Epithelial cell of esophagus (primary cell): ENCODE results near the gene LPCAT3.
A peak's percentile ranks its signal among the peaks of the same experiment; 100 is the strongest.

Source experiments
- DNase-seq: peaks from one replicate; pipeline ENCODE4 v3.0.0; 2010; ENCODE audit warnings: low read depth
- H3K4me3 ChIP-seq: 2 replicates; pipeline ENCODE4 v1.5.1; 2011; ENCODE audit warnings: mild to moderate bottlenecking, low read length, control low read depth
- TF ChIP-seq, protein P1 (sequence below): IDR thresholded peaks from 2 replicates; pipeline ENCODE4 v1.5.1; 2011; ENCODE audit warnings: low read depth, mild to moderate bottlenecking, low read length, control low read depth, inconsistent platforms; ENCODE audit not compliant: insufficient read depth; ENCODE audit errors: missing control alignments

LPCAT3 gene

DNA sequence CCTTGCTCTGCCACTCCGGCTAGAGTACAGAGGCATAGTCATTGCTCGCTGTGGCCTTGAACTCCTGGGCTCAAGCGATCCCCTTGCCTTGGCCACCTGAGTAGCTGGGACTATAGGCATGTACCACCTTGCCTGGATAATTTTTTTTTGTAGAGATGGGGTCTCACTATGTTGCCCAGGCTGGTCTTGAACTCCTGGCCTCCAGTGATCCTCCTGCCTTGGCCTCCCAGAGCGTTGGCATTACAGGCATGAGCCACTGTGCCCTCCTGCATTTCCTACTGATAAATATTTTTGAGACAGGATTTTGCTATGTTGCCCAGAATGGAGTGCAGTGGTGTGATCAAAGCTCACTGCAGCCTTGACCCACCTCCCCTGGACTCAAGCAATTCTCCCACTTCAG lies 38.2 kb downstream of the LPCAT3 start:
- no peak for DNase-seq
- TF ChIP-seq, protein P1, sequence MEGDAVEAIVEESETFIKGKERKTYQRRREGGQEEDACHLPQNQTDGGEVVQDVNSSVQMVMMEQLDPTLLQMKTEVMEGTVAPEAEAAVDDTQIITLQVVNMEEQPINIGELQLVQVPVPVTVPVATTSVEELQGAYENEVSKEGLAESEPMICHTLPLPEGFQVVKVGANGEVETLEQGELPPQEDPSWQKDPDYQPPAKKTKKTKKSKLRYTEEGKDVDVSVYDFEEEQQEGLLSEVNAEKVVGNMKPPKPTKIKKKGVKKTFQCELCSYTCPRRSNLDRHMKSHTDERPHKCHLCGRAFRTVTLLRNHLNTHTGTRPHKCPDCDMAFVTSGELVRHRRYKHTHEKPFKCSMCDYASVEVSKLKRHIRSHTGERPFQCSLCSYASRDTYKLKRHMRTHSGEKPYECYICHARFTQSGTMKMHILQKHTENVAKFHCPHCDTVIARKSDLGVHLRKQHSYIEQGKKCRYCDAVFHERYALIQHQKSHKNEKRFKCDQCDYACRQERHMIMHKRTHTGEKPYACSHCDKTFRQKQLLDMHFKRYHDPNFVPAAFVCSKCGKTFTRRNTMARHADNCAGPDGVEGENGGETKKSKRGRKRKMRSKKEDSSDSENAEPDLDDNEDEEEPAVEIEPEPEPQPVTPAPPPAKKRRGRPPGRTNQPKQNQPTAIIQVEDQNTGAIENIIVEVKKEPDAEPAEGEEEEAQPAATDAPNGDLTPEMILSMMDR: no peak
- H3K4me3 ChIP-seq: no peak overlapping the region

DNA sequence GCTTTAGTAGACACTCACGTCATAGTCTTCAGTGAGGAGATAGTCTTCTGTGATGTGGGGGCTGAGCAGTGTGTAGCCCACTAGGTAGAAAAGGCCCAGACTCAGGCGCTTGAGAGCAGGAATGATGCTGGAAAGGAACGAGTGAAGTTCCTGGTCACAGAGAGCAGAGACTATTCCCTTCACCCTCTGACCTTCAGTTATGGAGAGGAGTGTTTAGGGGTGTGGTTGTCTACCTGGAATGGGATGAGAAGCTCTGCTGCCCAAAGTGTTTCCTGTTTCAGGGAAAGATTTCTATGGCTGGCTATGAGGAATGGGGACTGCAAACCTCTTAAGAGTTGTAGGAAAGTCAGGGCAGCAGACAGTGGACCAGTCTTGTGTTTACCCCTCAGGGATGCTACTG lies 38.8 kb downstream of the LPCAT3 start:
- H3K4me3 ChIP-seq: no peak overlapping the region
- DNase-seq: no peak
- TF ChIP-seq, protein P1: no peak

DNA sequence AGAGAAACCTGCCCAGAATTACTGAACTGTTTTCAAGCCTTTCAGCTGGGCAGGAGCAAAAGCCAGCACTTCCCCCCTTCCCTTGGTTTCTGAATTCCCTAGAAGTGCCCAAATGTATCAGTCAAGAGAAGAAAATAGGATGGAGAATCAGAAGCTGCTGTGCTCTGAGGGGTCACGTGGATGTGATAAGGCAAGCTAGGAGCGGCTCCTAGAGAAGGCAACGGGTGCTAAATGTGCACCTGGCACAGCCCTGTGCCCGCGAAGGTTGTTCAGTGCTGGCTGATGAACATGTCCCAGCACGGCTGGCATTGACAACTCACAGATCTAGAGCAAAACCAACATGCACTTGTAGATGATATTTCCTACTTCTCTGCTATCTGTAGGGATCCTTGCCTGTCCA lies 39.3 kb downstream of the LPCAT3 start:
- H3K4me3 ChIP-seq: no peak overlapping the region
- DNase-seq: peak; percentile 61
- TF ChIP-seq, protein P1: no peak

DNA sequence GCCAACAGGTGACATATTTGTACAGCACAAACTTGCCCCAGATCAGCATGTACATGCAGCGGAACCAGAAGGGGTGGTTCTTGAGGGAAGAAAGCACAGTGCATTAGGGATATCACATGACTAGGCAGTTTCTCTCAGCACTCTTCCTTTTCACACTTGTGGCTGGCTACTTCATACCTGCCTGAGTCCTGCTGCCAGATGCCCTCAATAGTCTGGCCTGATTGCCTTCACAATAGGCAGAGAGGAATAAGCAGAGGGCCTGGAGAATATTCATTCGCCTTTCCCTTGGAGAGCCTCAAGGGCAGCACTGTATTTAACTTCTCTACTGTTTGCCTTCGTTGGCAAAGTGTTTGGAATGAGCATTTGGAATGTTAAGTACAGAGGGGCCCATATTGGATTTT lies 39.7 kb downstream of the LPCAT3 start:
- H3K4me3 ChIP-seq: no peak overlapping the region
- DNase-seq: peak; percentile 67
- TF ChIP-seq, protein P1: no peak

DNA sequence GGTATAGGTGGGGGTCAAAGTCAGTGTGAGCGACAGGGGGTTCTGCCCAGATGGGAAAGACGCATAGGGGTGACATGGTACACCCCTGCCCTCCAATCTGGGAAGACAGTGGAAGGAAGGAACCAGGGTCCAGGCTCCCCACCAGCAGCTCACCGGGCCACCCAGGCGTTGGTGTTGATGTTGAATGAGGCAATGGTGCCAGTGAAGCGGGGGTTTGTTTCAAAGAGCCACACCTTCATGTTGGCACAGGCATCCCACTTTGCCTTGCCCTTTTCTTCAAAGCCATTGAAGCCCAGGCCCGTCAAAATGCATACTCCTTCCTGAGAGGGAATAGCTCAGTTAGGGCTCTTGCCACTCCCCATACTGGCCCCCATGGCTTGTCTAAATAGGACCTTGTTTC lies 40.1 kb downstream of the LPCAT3 start:
- no peak overlapping the region for H3K4me3 ChIP-seq
- no peak for DNase-seq
- TF ChIP-seq, protein P1: no peak

DNA sequence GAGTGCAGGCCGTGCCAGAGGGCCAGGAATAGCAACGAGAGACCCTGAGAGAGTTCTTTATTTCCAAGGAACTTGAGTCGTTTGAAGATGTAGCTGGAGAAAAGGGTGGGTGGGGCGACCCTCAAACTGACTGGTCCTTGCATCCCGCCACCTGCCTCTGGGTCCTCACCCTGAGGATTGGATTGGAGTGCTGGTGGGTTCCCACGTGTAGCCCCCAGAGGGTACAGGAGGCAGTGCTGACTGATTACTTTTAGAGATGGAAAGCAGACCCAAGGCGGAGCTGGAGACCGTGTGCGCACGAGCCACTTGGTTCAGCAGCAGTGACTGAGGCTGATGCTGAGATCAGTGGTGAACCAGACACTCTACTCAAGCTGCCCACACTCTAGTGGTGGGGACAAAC lies 40.6 kb downstream of the LPCAT3 start:
- TF ChIP-seq, protein P1: no peak
- no peak for DNase-seq
- no peak overlapping the region for H3K4me3 ChIP-seq

DNA sequence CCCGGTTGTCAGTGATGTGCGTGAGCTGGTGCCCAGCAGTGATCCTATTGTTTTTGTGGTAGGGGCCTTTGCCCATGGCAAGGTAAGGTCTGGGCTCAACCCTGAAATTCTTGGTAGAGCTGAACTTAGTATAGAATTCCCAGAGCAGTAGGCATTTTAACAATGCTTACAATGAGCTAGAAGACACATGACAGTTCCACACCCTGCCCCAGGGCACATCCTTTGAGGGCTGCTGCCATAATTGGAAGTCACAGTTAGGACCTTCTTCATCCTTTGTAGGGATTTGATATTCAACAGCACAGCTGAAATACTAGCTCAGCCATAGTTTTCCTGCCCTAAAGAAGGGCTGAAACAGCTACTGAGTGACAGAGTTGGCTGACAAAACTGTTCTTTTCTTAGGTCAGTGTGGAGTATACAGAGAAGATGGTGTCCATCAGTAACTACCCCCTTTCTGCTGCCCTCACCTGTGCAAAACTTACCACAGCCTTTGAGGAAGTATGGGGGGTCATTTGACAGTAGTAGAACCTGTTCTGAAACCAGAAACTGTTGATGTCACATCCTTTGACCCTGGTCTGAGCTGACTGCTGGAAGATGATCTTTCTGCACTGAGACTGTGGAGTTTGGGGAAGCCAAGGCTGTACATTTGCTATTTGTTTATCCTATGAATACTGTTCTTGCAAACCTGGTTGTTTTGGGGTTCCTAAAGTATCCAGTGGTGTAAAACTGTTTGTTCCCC lies 42.8 kb downstream of the LPCAT3 start:
- TF ChIP-seq, protein P1: no peak
- DNase-seq: no peak
- H3K4me3 ChIP-seq: no peak overlapping the region
